ENCODE results near the gene CPM.
A peak's percentile ranks its signal among the peaks of the same experiment; 100 is the strongest.
"Not testable (repeated sequence)": the region's sequence is repeated elsewhere in the genome, so short reads cannot be mapped to it uniquely, and the experiment has no call there.

Gene CPM

GRCh38 chr12:68824131-68824530 is 108.8 kb downstream of the CPM start:
- no peak for DNase-seq

GRCh38 chr12:68823696-68824095 is 109.3 kb downstream of the CPM start:
- DNase-seq, result no peak

- DNase-seq, result no peak
These were observed 111.4 kb downstream of the CPM start for GRCh38 chr12:68821357-68822188.

GRCh38 chr12:68819481-68819880 is 113.5 kb downstream of the CPM start:
- DNase-seq, result not testable (repeated sequence)

GRCh38 chr12:68815928-68816800 is 116.8 kb downstream of the CPM start:
- DNase-seq, result no peak

- DNase-seq, result no peak
These were observed 117.6 kb downstream of the CPM start for GRCh38 chr12:68815232-68815927.

- DNase-seq, result no peak
These were observed 118.3 kb downstream of the CPM start for GRCh38 chr12:68814490-68815231.

GRCh38 chr12:68813242-68813593 is 119.8 kb downstream of the CPM start:
- DNase-seq, result no peak

GRCh38 chr12:68812553-68813241 is 120.3 kb downstream of the CPM start:
- DNase-seq, result no peak

GRCh38 chr12:68811573-68811972 is 121.4 kb downstream of the CPM start:
- not testable (repeated sequence) for DNase-seq

GRCh38 chr12:68810027-68810389 is 123.0 kb downstream of the CPM start:
- not testable (repeated sequence) for DNase-seq

- DNase-seq, result no peak
These were observed 123.6 kb downstream of the CPM start for GRCh38 chr12:68809190-68810026.

- DNase-seq, result peak; percentile 39
These were observed 124.4 kb downstream of the CPM start for GRCh38 chr12:68808388-68809189.

- peak; percentile 95 for DNase-seq
These were observed 125.2 kb downstream of the CPM start, which contains the start of gene MDM2 for GRCh38 chr12:68807576-68808387. TSS of gene MDM2 (plus strand) at chr12:68808177. CDS start at chr12:68808478, 301 bp downstream.

- not testable (repeated sequence) for DNase-seq
These were observed 125.7 kb downstream of the CPM start for GRCh38 chr12:68807274-68807575.

GRCh38 chr12:68806488-68807237 is 126.3 kb downstream of the CPM start:
- DNase-seq, result no peak

- DNase-seq, result no peak
These were observed 127.3 kb downstream of the CPM start for GRCh38 chr12:68805592-68806120.
